GM12872 (cell line): ENCODE measurements around the gene RPL14.

Experiments used
- CTCF ChIP-seq: IDR thresholded peaks from 3 replicates; pipeline ENCODE4 v1.5.1; 2011; ENCODE audit warnings: low read depth, mild to moderate bottlenecking, low read length, moderate library complexity; ENCODE audit not compliant: insufficient read depth

RPL14 gene

GRCh38 chr3:40452876-40453730 is 4.0 kb upstream of the RPL14 start:
- TF ChIP-seq CTCF = no peak

- no peak for TF ChIP-seq CTCF
Observed at GRCh38 chr3:40453933-40454332, 3.2 kb upstream of the RPL14 start.

GRCh38 chr3:40455328-40455727 is 1.8 kb upstream of the RPL14 start:
- no peak for TF ChIP-seq CTCF

- TF ChIP-seq CTCF = no peak
Observed at GRCh38 chr3:40456279-40456939, 730 bp upstream of the RPL14 start.

- no peak for TF ChIP-seq CTCF
Observed at GRCh38 chr3:40458473-40458872, 1.3 kb downstream of the RPL14 start.

GRCh38 chr3:40461161-40461560 is 4.0 kb downstream of the RPL14 start:
- TF ChIP-seq CTCF = no peak

GRCh38 chr3:40463579-40463978 is 6.4 kb downstream of the RPL14 start:
- no peak for TF ChIP-seq CTCF
